K562 (cell line): Measurements from ENCODE around the gene ANKRD44. TPM values are rescaled to one million over a fixed set of nuclear protein-coding genes. Genes with fewer than 3 reads are reported as not detected.

Experiments used
- ATAC-seq: fragments of 200-7000 bp; cut with Tn5 transposase; 3 replicates; pipeline ENCODE4 v1.9.1; 2020; ENCODE audit warnings: moderate library complexity
- BruUV-seq: library from RNA; stranded (reverse); fragments of 400-500 nt; replicated peaks from 2 replicates; lab custom pipeline; 2021; lab: Mats Ljungman, UMichigan
- CTCF ChIA-PET: fragments of 300-600 bp; formaldehyde crosslinking; extraction: SDS; loops from one replicate; lab custom pipeline; 2021; ENCODE audit warnings: low intra/inter-chr PET ratio; lab: Yijun Ruan, JAX
- POLR2A ChIA-PET: fragments of 300-600, 350-650 bp; sonication (Branson Sonifier 250); formaldehyde crosslinking; extraction: SDS; loops from one replicate; lab custom pipeline; 2021; ENCODE audit warnings: antibody characterized with exemption, inconsistent platforms; lab: Yijun Ruan, JAX
- DNase-seq, 4 experiments: peaks; one replicate each; pipeline versions ENCODE4 v3.0.0 to v3.0.0-alpha.2; 2011 to 2018; ENCODE audit warnings: low spot score in 3 of 4, mixed read lengths in 3 of 4; ENCODE audit errors: extremely low read depth in 1 of 4
- FAIRE-seq: peaks from 2 replicates; lab custom pipeline; 2011; peaks lifted over from hg19 to GRCh38; lab: Jason Lieb, UNC
- H2AFZ ChIP-seq: 2 replicates; pipeline ENCODE4 v1.6.0; 2011; ENCODE audit warnings: low read depth, low read length, control low read depth, inconsistent platforms
- H3K27ac ChIP-seq: fragments of 200-600 bp; 3 replicates; pipeline ENCODE4 v1.8.0; 2011; ENCODE audit warnings: low read depth, mild to moderate bottlenecking, control low read depth, inconsistent platforms, low read length, moderate library complexity, mixed read lengths; ENCODE audit errors: extremely low read depth
- H3K27me3 ChIP-seq, 2 experiments: fragments of 300-600 bp in 1 of 2; 2 replicates in 1 of 2; 3 replicates in 1 of 2; pipeline versions ENCODE4 v1.6.0 to v1.8.0; 2011; ENCODE audit warnings: inconsistent platforms in 2 of 2, low read length in 2 of 2, mild to moderate bottlenecking in 1 of 2, mixed read lengths in 1 of 2, moderate library complexity in 1 of 2; ENCODE audit not compliant: control insufficient read depth in 2 of 2, insufficient read depth in 2 of 2
- H3K36me3 ChIP-seq: fragments of 300-600 bp; 3 replicates; pipeline ENCODE4 v1.8.0; 2011; ENCODE audit warnings: mild to moderate bottlenecking, low read length, inconsistent platforms; ENCODE audit not compliant: control insufficient read depth, insufficient read depth
- H3K4me1 ChIP-seq, 2 experiments: fragments of 200-600 bp in 1 of 2; replicated peaks in 1 of 2; 2 replicates in 1 of 2; 3 replicates in 1 of 2; pipeline versions ENCODE4 v1.5.1 to v1.8.0; 2011; ENCODE audit warnings: inconsistent platforms in 2 of 2, low read length in 2 of 2, mild to moderate bottlenecking in 1 of 2, mixed read lengths in 1 of 2, moderate library complexity in 1 of 2; ENCODE audit not compliant: control insufficient read depth in 2 of 2, insufficient read depth in 2 of 2
- H3K4me2 ChIP-seq: 2 replicates; pipeline ENCODE4 v1.6.1; 2011; ENCODE audit warnings: low read length, control low read depth, inconsistent platforms, mixed read lengths; ENCODE audit not compliant: insufficient read depth
- H3K4me3 ChIP-seq: fragments of 200-600 bp; sonication (generic), shearing (Covaris generic); 2 replicates; pipeline ENCODE4 v1.5.1; 2016; ENCODE audit warnings: control low read depth, inconsistent platforms
- H3K79me2 ChIP-seq: fragments of 200-600 bp; 3 replicates; pipeline ENCODE4 v1.8.0; 2011; ENCODE audit warnings: low read length, inconsistent platforms; ENCODE audit not compliant: control insufficient read depth, insufficient read depth
- H3K9ac ChIP-seq, 2 experiments: 2 replicates each; pipeline versions ENCODE4 v1.6.0 to v1.6.1; 2011; ENCODE audit warnings: low read depth in 2 of 2, low read length in 2 of 2, control low read depth in 1 of 2, inconsistent platforms in 1 of 2, mild to moderate bottlenecking in 1 of 2, mixed read lengths in 1 of 2; ENCODE audit not compliant: insufficient read depth in 1 of 2
- H3K9me1 ChIP-seq: one replicate; pipeline ENCODE4 v1.6.0; 2011; ENCODE audit warnings: inconsistent platforms, mild to moderate bottlenecking, low read length, moderate library complexity; ENCODE audit not compliant: control insufficient read depth, insufficient read depth
- H3K9me3 ChIP-seq: replicated peaks from 2 replicates; pipeline ENCODE4 v1.5.1; 2011; ENCODE audit warnings: low read depth, low read length, inconsistent platforms; ENCODE audit not compliant: control insufficient read depth, insufficient read depth
- H4K20me1 ChIP-seq: replicated peaks from 2 replicates; pipeline ENCODE4 v1.6.1; 2011; ENCODE audit warnings: low read length, inconsistent platforms, mixed read lengths; ENCODE audit not compliant: control insufficient read depth, insufficient read depth
- CCAR2 ChIP-seq: fragments of 200-400 bp; formaldehyde crosslinking; IDR thresholded peaks from 2 replicates; pipeline ENCODE4 v1.6.1; 2017; ENCODE audit warnings: mild to moderate bottlenecking, low read depth, low read length
- GTF2A2 ChIP-seq: IDR thresholded peaks from 2 replicates; pipeline ENCODE4 v1.6.1; 2016; ENCODE audit warnings: mild to moderate bottlenecking, missing genetic modification characterization, missing compliant biosample characterization
- NFE2 ChIP-seq: IDR thresholded peaks from 2 replicates; pipeline ENCODE4 v1.6.1; 2014; ENCODE audit warnings: antibody characterized with exemption, low read depth
- RAD51 ChIP-seq: fragments of 450-650 bp; IDR thresholded peaks from 2 replicates; pipeline ENCODE4 v1.7.1; 2016; ENCODE audit warnings: low read depth, mild to moderate bottlenecking, borderline replicate concordance
- SFPQ ChIP-seq: fragments of 200-400 bp; formaldehyde crosslinking; IDR thresholded peaks from 2 replicates; pipeline ENCODE4 v1.6.1; 2017; ENCODE audit warnings: mild to moderate bottlenecking, low read depth, low read length, moderate library complexity
- SRSF1 ChIP-seq: fragments of 200-400 bp; formaldehyde crosslinking; IDR thresholded peaks from 2 replicates; pipeline ENCODE4 v1.6.1; 2017; ENCODE audit warnings: mild to moderate bottlenecking, low read depth, low read length, moderate library complexity
- ZNF217 ChIP-seq: sonication (generic); formaldehyde crosslinking; IDR thresholded peaks from 2 replicates; pipeline ENCODE4 v1.8.0; 2022; ENCODE audit warnings: mild to moderate bottlenecking, missing genetic modification reagents
- ZNF583 ChIP-seq: fragments of 250-450 bp; sonication (Bioruptor Pico); IDR thresholded peaks from 2 replicates; pipeline ENCODE4 v1.4.0; 2020
- WGBS: fragments of 100-300 bp; shearing (Covaris generic); methylation state at CpG from one replicate; pipeline ENCODE4 v1.1.6; 2016; ENCODE audit warnings: low coverage, mixed read lengths; ENCODE audit not compliant: insufficient coverage; ENCODE audit errors: missing lambda C conversion rate; 5-methylcytosine and 5-hydroxymethylcytosine counted together
- in situ Hi-C: fragments of 300-500 bp; cut with MboI; formaldehyde crosslinking; loops from 4 replicates; pipeline ENCODE4 v1.15.0; 2018; ENCODE audit warnings: inconsistent platforms, mixed read lengths
- intact Hi-C: fragments of 100-400 bp; cut with micrococcal nuclease; formaldehyde crosslinking; loops from 2 replicates; pipeline ENCODE4 v1.14.2; 2022
- polyA plus RNA-seq, 8 experiments: library from polyadenylated mRNA; depleted of rRNA in 4 of 8; stranded (reverse) in 5 of 8; unstranded in 3 of 8; fragments of >200 nt; fragmentation: Nextera tagmentation in 2 of 8; fragmentation: Illumina TruSeq in 1 of 8; extraction: Ambion mirVana in 2 of 8; extraction: Trizol in 1 of 8; gene quantifications; 2 replicates each; pipeline versions ENCODE4 v1.2.1 to v1.2.3, GENCODE V29; 2011 to 2014; ENCODE audit warnings: inconsistent platforms in 1 of 8, missing spikeins in 1 of 8
- total RNA-seq, 7 experiments: library from RNA; depleted of rRNA in 6 of 7; stranded (reverse); fragments of >200 nt in 6 of 7; fragmentation: Illumina TruSeq in 2 of 7; extraction: Trizol in 2 of 7; gene quantifications; 2 replicates each; pipeline versions ENCODE4 v1.2.1 to v1.2.3, GENCODE V29; 2011 to 2021; ENCODE audit warnings: low replicate concordance in 1 of 7
- TF ChIP-seq, protein P1 (sequence below): fragments of 200-800 bp; sonication (Bioruptor generic); IDR thresholded peaks from 2 replicates; pipeline ENCODE4 v1.6.1; 2017; ENCODE audit warnings: missing genetic modification characterization, missing compliant biosample characterization

The ANKRD44 gene
- total and polyA plus RNA-seq, 9 of the 15 experiments (the other 6 are each of a cell fraction or from before 2014, with no cell fraction given): 0.03 to 0.64 (median 0.07) TPM; not detected in 3

DNA sequence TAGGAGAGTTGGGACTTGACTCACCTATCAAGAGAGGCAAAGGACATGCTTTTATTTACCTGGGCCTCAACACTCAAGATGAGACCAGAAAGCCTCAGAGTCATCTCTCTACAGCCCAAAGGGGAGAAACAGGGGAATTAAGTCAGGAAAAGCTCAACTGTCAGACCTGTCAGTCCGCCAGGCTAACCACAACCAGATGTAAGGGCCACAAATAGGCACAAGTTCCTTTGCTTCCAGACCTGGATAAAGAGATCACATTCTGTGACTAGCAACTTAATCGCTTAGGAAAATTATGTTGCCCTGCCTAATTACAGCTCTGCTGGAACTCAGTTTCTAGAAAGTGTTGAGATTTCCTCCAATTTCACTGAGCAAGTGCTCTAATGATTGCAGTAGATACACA is 67.9 kb downstream of the ANKRD44 start:
- Histone ChIP-seq H3K36me3 (no peaks in the 10 kb centered on the region), H3K4me2 (no peak overlapping the region), H3K4me1 (no peaks in the 10 kb centered on the region), H3K79me2 (no peaks in the 10 kb centered on the region), H3K9me3 (no peaks in the 10 kb centered on the region), H3K27me3 (no peaks in the 10 kb centered on the region), H4K20me1 (no peaks in the 10 kb centered on the region), H3K27ac (no peak overlapping the region), H3K4me3 (no peak overlapping the region), H2AFZ (no peak overlapping the region), H3K9me1 (no peaks in the 10 kb centered on the region), H3K9ac (no peak overlapping the region)
- 0% methylated on average over 2 of the region's 2 CpGs for WGBS
- BruUV-seq: no TSS peak
- CTCF ChIA-PET: no interaction called here
- intact Hi-C loops: no loop called here
- in situ Hi-C loops: no loop called here
- ATAC-seq (no peak), FAIRE-seq (no peak), DNase-seq (no peak)
- TF ChIP-seq SRSF1: no peak
- no peak for TF ChIP-seq GTF2A2 (tag)
- TF ChIP-seq CCAR2: no peak
- no peak for TF ChIP-seq NFE2
- no peak for TF ChIP-seq ZNF217 (CRISPR knock-in tag)
- TF ChIP-seq, protein P1, sequence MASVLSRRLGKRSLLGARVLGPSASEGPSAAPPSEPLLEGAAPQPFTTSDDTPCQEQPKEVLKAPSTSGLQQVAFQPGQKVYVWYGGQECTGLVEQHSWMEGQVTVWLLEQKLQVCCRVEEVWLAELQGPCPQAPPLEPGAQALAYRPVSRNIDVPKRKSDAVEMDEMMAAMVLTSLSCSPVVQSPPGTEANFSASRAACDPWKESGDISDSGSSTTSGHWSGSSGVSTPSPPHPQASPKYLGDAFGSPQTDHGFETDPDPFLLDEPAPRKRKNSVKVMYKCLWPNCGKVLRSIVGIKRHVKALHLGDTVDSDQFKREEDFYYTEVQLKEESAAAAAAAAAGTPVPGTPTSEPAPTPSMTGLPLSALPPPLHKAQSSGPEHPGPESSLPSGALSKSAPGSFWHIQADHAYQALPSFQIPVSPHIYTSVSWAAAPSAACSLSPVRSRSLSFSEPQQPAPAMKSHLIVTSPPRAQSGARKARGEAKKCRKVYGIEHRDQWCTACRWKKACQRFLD (CRISPR knock-in tag): no peak
- TF ChIP-seq SFPQ: no peak
- TF ChIP-seq RAD51: no peak
- no peak for TF ChIP-seq ZNF583 (CRISPR knock-in tag)
- POLR2A ChIA-PET: no interaction called here
